ENCODE results near the gene TSC22D2. TPM values are rescaled to one million over a fixed set of nuclear protein-coding genes. Genes with fewer than 3 reads are reported as not detected.

TSC22D2 gene
- total and polyA plus RNA-seq, 2 donors (not counting 3 experiments of a cell fraction or from before 2014, with no cell fraction given), result 7.6 to 43.9 TPM

DNA sequence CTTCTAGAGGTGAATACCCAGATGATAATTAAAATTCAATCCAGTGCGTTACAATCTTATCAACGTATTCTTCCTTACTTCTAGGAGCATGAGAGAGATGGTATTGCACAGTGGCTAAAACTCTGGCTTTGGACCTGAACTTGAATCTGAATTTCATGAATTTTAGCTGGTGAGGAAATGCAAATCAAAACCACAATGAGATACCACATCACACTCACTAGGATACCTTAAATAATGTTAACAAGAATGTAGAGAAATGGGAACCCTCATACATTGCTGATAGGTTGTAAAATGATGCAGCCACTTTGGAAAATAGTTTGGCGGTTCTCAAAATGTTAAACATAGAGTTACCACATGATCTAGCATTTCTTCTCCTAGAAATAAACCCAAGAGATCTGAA, 47.1 kb upstream of the TSC22D2 start:
- POLR2A ChIA-PET, result no interaction called here

More for the DNA sequence above, 47.1 kb upstream of the TSC22D2 start:
- Histone ChIP-seq H3K4me3 (replicated peaks in 1 of 3; ENCODE audit: insufficient read depth in 1 of 3, low read depth in 1 of 3, low read length in 3 of 3) (no peak overlapping the region), H3K9me1 (replicated peaks; ENCODE audit: control insufficient read depth, extremely low read depth, insufficient read depth, low read length) (no peaks in the 10 kb centered on the region), H3K27ac (ENCODE audit: insufficient read depth, low read depth, low read length) (no peak overlapping the region), H3K79me2 (ENCODE audit: control insufficient read depth, insufficient read depth, low read length) (no peaks in the 10 kb centered on the region), H2AFZ (ENCODE audit: low read depth, low read length) (no peak overlapping the region), H3K4me1 (ENCODE audit: control insufficient read depth, extremely low read depth, insufficient read depth, low read length) (peaks cover under 1% of the 10 kb centered on the region), H4K20me1 (replicated peaks; ENCODE audit: control insufficient read depth, extremely low read depth, insufficient read depth, low read length) (no peaks in the 10 kb centered on the region), H3K9ac (replicated peaks; ENCODE audit: extremely low read depth, insufficient read depth, low read length) (no peak overlapping the region), H3K4me2 (ENCODE audit: insufficient read depth, low read length) (no peak overlapping the region), H3K9me3 (replicated peaks; ENCODE audit: control insufficient read depth, insufficient read depth, low read length) (no peaks in the 10 kb centered on the region), H3K27me3 (ENCODE audit: control insufficient read depth in 2 of 2, insufficient read depth in 2 of 2, low read length in 2 of 2) (no peaks in the 10 kb centered on the region), H3K36me3 (ENCODE audit: control insufficient read depth in 2 of 2, extremely low read depth in 1 of 2, insufficient read depth in 2 of 2, low read length in 2 of 2) (no peaks in the 10 kb centered on the region)
- intact Hi-C loops (cut with micrococcal nuclease), result no loop called here
- TF ChIP-seq, protein P1, sequence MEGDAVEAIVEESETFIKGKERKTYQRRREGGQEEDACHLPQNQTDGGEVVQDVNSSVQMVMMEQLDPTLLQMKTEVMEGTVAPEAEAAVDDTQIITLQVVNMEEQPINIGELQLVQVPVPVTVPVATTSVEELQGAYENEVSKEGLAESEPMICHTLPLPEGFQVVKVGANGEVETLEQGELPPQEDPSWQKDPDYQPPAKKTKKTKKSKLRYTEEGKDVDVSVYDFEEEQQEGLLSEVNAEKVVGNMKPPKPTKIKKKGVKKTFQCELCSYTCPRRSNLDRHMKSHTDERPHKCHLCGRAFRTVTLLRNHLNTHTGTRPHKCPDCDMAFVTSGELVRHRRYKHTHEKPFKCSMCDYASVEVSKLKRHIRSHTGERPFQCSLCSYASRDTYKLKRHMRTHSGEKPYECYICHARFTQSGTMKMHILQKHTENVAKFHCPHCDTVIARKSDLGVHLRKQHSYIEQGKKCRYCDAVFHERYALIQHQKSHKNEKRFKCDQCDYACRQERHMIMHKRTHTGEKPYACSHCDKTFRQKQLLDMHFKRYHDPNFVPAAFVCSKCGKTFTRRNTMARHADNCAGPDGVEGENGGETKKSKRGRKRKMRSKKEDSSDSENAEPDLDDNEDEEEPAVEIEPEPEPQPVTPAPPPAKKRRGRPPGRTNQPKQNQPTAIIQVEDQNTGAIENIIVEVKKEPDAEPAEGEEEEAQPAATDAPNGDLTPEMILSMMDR (IDR thresholded peaks at IDR 0.05; ENCODE audit: extremely low read depth in 1 of 2, insufficient read depth in 1 of 2, low read depth in 1 of 2, low read length in 2 of 2), result no peak
- TF ChIP-seq POLR2A (IDR thresholded peaks at IDR 0.05; ENCODE audit: low read depth, low read length) (no peak), FOS (IDR thresholded peaks at IDR 0.05; ENCODE audit: borderline replicate concordance, insufficient read depth, low read length) (no peak), POLR2AphosphoS5 (IDR thresholded peaks at IDR 0.05; ENCODE audit: insufficient read depth, low read depth, low read length) (no peak), MYC (IDR thresholded peaks at IDR 0.05; ENCODE audit: low read depth, low read length) (no peak), GATA2 (IDR thresholded peaks at IDR 0.05; ENCODE audit: insufficient read depth, insufficient read length, low read depth, low read length) (no peak)
- dilution Hi-C loops (cut with MboI; ENCODE audit: extremely low pct_ligation_motif_present, low sequenced_read_pairs), result no loop called here
- FAIRE-seq (no peak), DNase-seq (ENCODE audit: low read depth, low spot score) (no peak)
- CTCF ChIA-PET, result interaction anchor here (0.6 to 0.9 kb wide), 2 partner anchors 9 to 554 kb away, joined by 3 read pairs; no protein-coding TSS in a partner anchor
- no TSS peak for BruUV-seq (replicated peaks)

Data from endothelial cell of umbilical vein (primary cell).